GM12872 (cell line): ENCODE results near the gene CUL4A.

Experiments
- CTCF ChIP-seq: IDR thresholded peaks from 3 replicates; pipeline ENCODE4 v1.5.1; 2011; ENCODE audit warnings: low read depth, mild to moderate bottlenecking, low read length, moderate library complexity; ENCODE audit not compliant: insufficient read depth

Gene CUL4A

GRCh38 chr13:113172419-113172926, 36.9 kb upstream of the CUL4A start:
- TF ChIP-seq CTCF, result no peak

GRCh38 chr13:113176280-113176679, 33.1 kb upstream of the CUL4A start:
- no peak for TF ChIP-seq CTCF

- TF ChIP-seq CTCF, result no peak
Observed at GRCh38 chr13:113176822-113177221, 32.6 kb upstream of the CUL4A start.

- TF ChIP-seq CTCF, result no peak
Observed at GRCh38 chr13:113178070-113178895, 31.1 kb upstream of the CUL4A start.

- no peak for TF ChIP-seq CTCF
Observed at GRCh38 chr13:113178896-113179167, 30.6 kb upstream of the CUL4A start.

- TF ChIP-seq CTCF, result no peak
Observed at GRCh38 chr13:113179374-113180230, 29.8 kb upstream of the CUL4A start.

- no peak for TF ChIP-seq CTCF
Observed at GRCh38 chr13:113182046-113182445, 27.4 kb upstream of the CUL4A start.
